GM10847 (cell line): ENCODE data around the gene LRFN3.

Experiments
- POLR2A ChIP-seq: IDR thresholded peaks from 2 replicates; pipeline ENCODE4 v1.6.1; 2011; ENCODE audit not compliant: insufficient read length; ENCODE audit errors: extremely low read depth

LRFN3 gene

GRCh38 chr19:35975608-35976214 lies 39.5 kb downstream of the LRFN3 start:
- TF ChIP-seq POLR2A, result no peak

GRCh38 chr19:35977446-35978222 lies 41.5 kb downstream of the LRFN3 start:
- no peak for TF ChIP-seq POLR2A

GRCh38 chr19:35978271-35978670 lies 42.1 kb downstream of the LRFN3 start:
- TF ChIP-seq POLR2A, result no peak

GRCh38 chr19:35978832-35979365 lies 42.7 kb downstream of the LRFN3 start:
- TF ChIP-seq POLR2A, result no peak

GRCh38 chr19:35983177-35983576 lies 47.0 kb downstream of the LRFN3 start:
- no peak for TF ChIP-seq POLR2A

GRCh38 chr19:35986111-35986510 lies 49.9 kb downstream of the LRFN3 start:
- TF ChIP-seq POLR2A, result no peak

- no peak for TF ChIP-seq POLR2A
Measured at GRCh38 chr19:35986664-35987570, 50.7 kb downstream of the LRFN3 start.

- no peak for TF ChIP-seq POLR2A
Measured at GRCh38 chr19:35987571-35987896, 51.4 kb downstream of the LRFN3 start.

GRCh38 chr19:35988824-35989223 lies 52.6 kb downstream of the LRFN3 start:
- no peak for TF ChIP-seq POLR2A

- no peak for TF ChIP-seq POLR2A
Measured at GRCh38 chr19:35990156-35990555, 54.0 kb downstream of the LRFN3 start.

GRCh38 chr19:35990771-35991730 lies 54.9 kb downstream of the LRFN3 start:
- no peak for TF ChIP-seq POLR2A

- no peak for TF ChIP-seq POLR2A
Measured at GRCh38 chr19:35991731-35992450, 55.7 kb downstream of the LRFN3 start.

GRCh38 chr19:35992907-35993765 lies 57.0 kb downstream of the LRFN3 start:
- no peak for TF ChIP-seq POLR2A
